GM21825 (cell line): ENCODE measurements around the gene KCNH4.
"Not testable (repeated sequence)": the region's sequence is repeated elsewhere in the genome, so short reads cannot be mapped to it uniquely, and the experiment has no call there.

Source experiments
- ATAC-seq: cut with Tn5 transposase; IDR thresholded peaks from one replicate; pipeline ENCODE4 v1.9.1; 2021; ENCODE audit warnings: mild to moderate bottlenecking, moderate library complexity; ENCODE audit not compliant: unreplicated experiment

KCNH4 gene

GRCh38 chr17:42197564-42198156 lies 16.7 kb upstream of the KCNH4 start:
- ATAC-seq: no peak

GRCh38 chr17:42193969-42194899 lies 13.3 kb upstream of the KCNH4 start, which contains the start of gene GHDC:
Gene GHDC, minus strand, starts transcription at chr17:42194494. Its CDS starts 913 bp downstream, at chr17:42193581.
- ATAC-seq: peak; percentile 79

- ATAC-seq: no peak
These were observed 12.4 kb upstream of the KCNH4 start for GRCh38 chr17:42193216-42193968.

- no peak for ATAC-seq
These were observed 11.5 kb upstream of the KCNH4 start for GRCh38 chr17:42192189-42193126.

GRCh38 chr17:42191275-42191608 lies 10.3 kb upstream of the KCNH4 start:
- no peak for ATAC-seq

GRCh38 chr17:42190491-42191274 lies 9.7 kb upstream of the KCNH4 start:
- no peak for ATAC-seq

GRCh38 chr17:42189651-42189965 lies 8.7 kb upstream of the KCNH4 start:
- ATAC-seq: no peak

GRCh38 chr17:42188749-42189650 lies 8.1 kb upstream of the KCNH4 start:
- no peak for ATAC-seq

GRCh38 chr17:42187833-42188232 lies 6.9 kb upstream of the KCNH4 start:
- no peak for ATAC-seq

GRCh38 chr17:42186191-42186590 lies 5.2 kb upstream of the KCNH4 start:
- not testable (repeated sequence) for ATAC-seq

GRCh38 chr17:42185621-42185930 lies 4.6 kb upstream of the KCNH4 start:
- no peak for ATAC-seq

- ATAC-seq: no peak
These were observed 4.0 kb upstream of the KCNH4 start, which contains the start of gene HCRT for GRCh38 chr17:42184713-42185620. Gene HCRT, minus strand, starts transcription at chr17:42185452. Its CDS starts 87 bp downstream, at chr17:42185365.

GRCh38 chr17:42183741-42184711 lies 3.1 kb upstream of the KCNH4 start:
- peak; percentile 57 for ATAC-seq

GRCh38 chr17:42182927-42183734 lies 2.2 kb upstream of the KCNH4 start:
- ATAC-seq: no peak

- ATAC-seq: no peak
These were observed 887 bp upstream of the KCNH4 start for GRCh38 chr17:42181851-42182207.

GRCh38 chr17:42180411-42180921 lies 476 bp downstream of the KCNH4 start:
- no peak for ATAC-seq
